Measurements from ENCODE around the gene LGALS3BP. TPM values are rescaled to one million over a fixed set of nuclear protein-coding genes. Genes with fewer than 3 reads are reported as not detected.

Gene LGALS3BP
- total and polyA plus RNA-seq, 2 donors (not counting 1 experiment from before 2014, with no cell fraction given): 1.8 to 7.5 TPM

DNA sequence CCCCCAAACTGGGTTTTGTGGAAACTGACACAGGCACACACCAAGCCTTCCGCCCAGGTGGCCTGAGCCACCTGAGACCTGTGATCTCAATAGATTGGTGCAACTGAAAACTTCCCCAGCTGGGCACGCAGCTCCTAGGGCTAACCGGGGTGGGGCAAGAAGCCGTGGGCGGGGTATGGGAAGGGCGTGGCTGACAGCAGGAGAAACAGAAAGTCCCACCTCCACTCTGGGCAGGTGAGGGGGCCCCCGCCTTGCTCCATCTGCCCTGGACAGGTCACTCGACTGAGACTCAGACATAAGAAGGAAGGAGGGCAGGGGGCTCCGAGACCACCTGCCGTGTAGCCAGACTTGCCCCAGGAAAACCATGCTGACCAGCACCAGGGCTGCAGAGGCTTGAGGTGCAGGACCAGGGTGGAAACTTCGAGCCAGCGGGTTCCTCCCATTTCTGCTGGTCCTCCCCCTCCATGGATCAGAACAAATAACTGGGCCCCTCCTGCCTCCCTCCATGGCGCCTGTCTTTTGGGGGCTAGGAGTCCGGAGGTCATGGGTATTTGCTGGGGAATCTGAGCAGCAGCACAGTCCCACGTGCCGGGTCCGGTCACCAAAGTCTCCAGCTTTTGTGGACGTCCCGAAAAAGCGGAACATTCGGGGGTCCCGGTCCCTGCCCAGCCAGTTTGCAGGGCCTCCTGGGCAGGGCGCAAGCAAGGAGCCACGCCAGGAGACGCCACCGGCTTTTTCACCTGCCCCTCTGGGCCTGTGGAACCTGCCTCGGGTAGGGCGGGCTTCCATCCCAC lies 55.9 kb downstream of the LGALS3BP start:
- Mint-ChIP-seq H3K4me1 (peaks cover 13% of the 10 kb centered on the region), H3K4me3 (peak overlapping the region; percentile 88), H3K9me3 (ENCODE audit: insufficient read depth) (no peaks in the 10 kb centered on the region), H3K27me3 (peaks cover 9% of the 10 kb centered on the region), H3K27ac (peak overlapping the region; percentile 87)
- Histone ChIP-seq H3K4me1 (ENCODE audit: control insufficient read depth in 2 of 2, insufficient read depth in 2 of 2, low read length in 2 of 2) (peaks cover 15 to 27% of the 10 kb centered on the region in 2 donors), H2AFZ (ENCODE audit: insufficient read depth, low read depth, low read length, poor library complexity, severe bottlenecking) (peak overlapping the region; percentile 67), H3K4me3 (ENCODE audit: control extremely low read depth in 1 of 5, extremely low read depth in 1 of 5, insufficient read depth in 1 of 5, low read depth in 2 of 5, low read length in 4 of 5) (peak overlapping the region; percentile 60 to 70 (median 66)), H4K20me1 (ENCODE audit: control insufficient read depth, insufficient read depth, low read length, poor library complexity, severe bottlenecking) (no peaks in the 10 kb centered on the region), H3K27me3 (replicated peaks in 1 of 4; ENCODE audit: control extremely low read depth in 1 of 4, control insufficient read depth in 3 of 4, insufficient read depth in 4 of 4, low read length in 3 of 4) (peaks cover 0 to 8% (median 2%) of the 10 kb centered on the region in 4 experiments), H3K4me2 (replicated peaks; ENCODE audit: low read depth, low read length, poor library complexity, severe bottlenecking) (peak overlapping the region; percentile 90), H3K9ac (ENCODE audit: low read length) (peak overlapping the region; percentile 63), H3K27ac (ENCODE audit: low read length in 2 of 2) (peak overlapping the region in 1 of 2 donors; percentile 28), H3K79me2 (ENCODE audit: control insufficient read depth, insufficient read depth, low read length) (no peaks in the 10 kb centered on the region), H3K9me3 (ENCODE audit: control extremely low read depth in 1 of 3, control insufficient read depth in 2 of 3, insufficient read depth in 1 of 3, low read length in 2 of 3) (no peaks in the 10 kb centered on the region), H3K36me3 (replicated peaks in 1 of 2; ENCODE audit: control extremely low read depth in 1 of 2, control insufficient read depth in 1 of 2, extremely low read depth in 1 of 2, insufficient read depth in 2 of 2, low read length in 1 of 2) (no peaks in the 10 kb centered on the region)
- ChIA-PET POLR2A (interaction anchor here (0.7 kb wide), 1 partner anchor 349 kb away, joined by 6 read pairs; no protein-coding TSS in a partner anchor), CTCF (interaction anchor here (0.8 to 1.2 kb wide), 3 partner anchors 35 to 58 kb away, joined by 3 to 4 read pairs (median 4); no protein-coding TSS in a partner anchor)
- peak; percentile 88 for DNase-seq
- TF ChIP-seq, protein P1, sequence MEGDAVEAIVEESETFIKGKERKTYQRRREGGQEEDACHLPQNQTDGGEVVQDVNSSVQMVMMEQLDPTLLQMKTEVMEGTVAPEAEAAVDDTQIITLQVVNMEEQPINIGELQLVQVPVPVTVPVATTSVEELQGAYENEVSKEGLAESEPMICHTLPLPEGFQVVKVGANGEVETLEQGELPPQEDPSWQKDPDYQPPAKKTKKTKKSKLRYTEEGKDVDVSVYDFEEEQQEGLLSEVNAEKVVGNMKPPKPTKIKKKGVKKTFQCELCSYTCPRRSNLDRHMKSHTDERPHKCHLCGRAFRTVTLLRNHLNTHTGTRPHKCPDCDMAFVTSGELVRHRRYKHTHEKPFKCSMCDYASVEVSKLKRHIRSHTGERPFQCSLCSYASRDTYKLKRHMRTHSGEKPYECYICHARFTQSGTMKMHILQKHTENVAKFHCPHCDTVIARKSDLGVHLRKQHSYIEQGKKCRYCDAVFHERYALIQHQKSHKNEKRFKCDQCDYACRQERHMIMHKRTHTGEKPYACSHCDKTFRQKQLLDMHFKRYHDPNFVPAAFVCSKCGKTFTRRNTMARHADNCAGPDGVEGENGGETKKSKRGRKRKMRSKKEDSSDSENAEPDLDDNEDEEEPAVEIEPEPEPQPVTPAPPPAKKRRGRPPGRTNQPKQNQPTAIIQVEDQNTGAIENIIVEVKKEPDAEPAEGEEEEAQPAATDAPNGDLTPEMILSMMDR (IDR thresholded peaks at IDR 0.05): no peak
- ATAC-seq (ENCODE audit: low read depth): peak; percentile 77
- WGBS (ENCODE audit: insufficient coverage): 1% methylated on average over 22 of the region's 28 CpGs
- intact Hi-C loops (cut with micrococcal nuclease): loop anchor here (1.0 to 2.0 kb wide), 2 partner anchors 35 to 59 kb away; no protein-coding TSS in a partner anchor

DNA sequence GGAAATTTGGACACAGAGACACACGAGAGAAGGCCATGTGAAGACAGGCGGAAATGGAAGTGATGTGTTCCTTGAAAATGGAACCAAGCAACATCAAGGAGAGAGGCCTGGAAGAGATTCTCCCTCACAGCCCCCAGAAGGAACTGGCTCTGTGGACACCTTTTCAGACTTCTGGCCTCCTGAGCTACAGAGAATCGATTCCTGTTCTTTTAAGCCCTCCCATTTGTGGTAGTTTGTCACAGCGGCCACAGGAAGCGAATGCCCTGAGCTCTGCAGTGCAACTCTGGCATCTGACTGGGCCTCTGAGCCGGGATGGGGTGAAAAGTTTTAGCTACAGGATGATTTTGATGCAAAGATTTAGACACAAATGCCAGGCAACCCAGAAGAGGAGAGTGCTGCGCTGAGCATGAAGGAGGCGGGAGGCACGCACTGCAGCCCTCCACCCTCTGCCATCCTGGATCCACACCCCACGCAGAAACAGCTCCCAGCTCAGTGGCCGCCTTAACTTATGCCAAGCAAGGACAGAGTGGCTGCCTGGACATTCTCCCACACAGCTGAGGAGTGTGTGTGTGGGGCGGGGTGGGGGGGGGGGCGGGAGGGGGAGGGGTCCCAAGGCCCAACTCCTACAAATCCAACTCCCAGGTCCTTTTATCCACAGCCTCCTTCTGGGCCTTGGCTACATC lies 56.8 kb downstream of the LGALS3BP start:
- Histone ChIP-seq H3K4me3 (ENCODE audit: control extremely low read depth in 1 of 5, extremely low read depth in 1 of 5, insufficient read depth in 1 of 5, low read depth in 2 of 5, low read length in 4 of 5) (no peak overlapping the region), H3K4me2 (replicated peaks; ENCODE audit: low read depth, low read length, poor library complexity, severe bottlenecking) (peak overlapping the region; percentile 90), H3K9ac (ENCODE audit: low read length) (no peak overlapping the region), H3K9me3 (ENCODE audit: control extremely low read depth in 1 of 3, control insufficient read depth in 2 of 3, insufficient read depth in 1 of 3, low read length in 2 of 3) (no peaks in the 10 kb centered on the region), H3K27me3 (replicated peaks in 1 of 4; ENCODE audit: control extremely low read depth in 1 of 4, control insufficient read depth in 3 of 4, insufficient read depth in 4 of 4, low read length in 3 of 4) (peaks cover 0 to 8% (median 2%) of the 10 kb centered on the region in 4 experiments), H3K4me1 (ENCODE audit: control insufficient read depth in 2 of 2, insufficient read depth in 2 of 2, low read length in 2 of 2) (peaks cover 15 to 27% of the 10 kb centered on the region in 2 donors), H3K79me2 (ENCODE audit: control insufficient read depth, insufficient read depth, low read length) (no peaks in the 10 kb centered on the region), H3K36me3 (replicated peaks in 1 of 2; ENCODE audit: control extremely low read depth in 1 of 2, control insufficient read depth in 1 of 2, extremely low read depth in 1 of 2, insufficient read depth in 2 of 2, low read length in 1 of 2) (no peaks in the 10 kb centered on the region), H3K27ac (ENCODE audit: low read length in 2 of 2) (peak overlapping the region in 1 of 2 donors; percentile 28), H2AFZ (ENCODE audit: insufficient read depth, low read depth, low read length, poor library complexity, severe bottlenecking) (no peak overlapping the region), H4K20me1 (ENCODE audit: control insufficient read depth, insufficient read depth, low read length, poor library complexity, severe bottlenecking) (no peaks in the 10 kb centered on the region)
- 68% methylated on average over 7 of the region's 13 CpGs for WGBS (ENCODE audit: insufficient coverage)
- peak overlapping the region; percentile 88 for H3K4me3 Mint-ChIP-seq
- ChIA-PET POLR2A (no interaction called here), CTCF (interaction anchor here (1.0 to 1.2 kb wide), 2 partner anchors 34 to 35 kb away, joined by 4 read pairs; no protein-coding TSS in a partner anchor)
- H3K9me3 Mint-ChIP-seq (ENCODE audit: insufficient read depth): no peaks in the 10 kb centered on the region
- H3K4me1 Mint-ChIP-seq: peaks cover 13% of the 10 kb centered on the region
- TF ChIP-seq EZH2 (IDR thresholded peaks at IDR 0.05; ENCODE audit: borderline replicate concordance, insufficient read depth, low read depth, low read length, poor library complexity, severe bottlenecking): no peak
- TF ChIP-seq, protein P1 (IDR thresholded peaks at IDR 0.05): no peak
- no peak for DNase-seq
- no peak for ATAC-seq (ENCODE audit: low read depth)
- peak overlapping the region; percentile 87 for H3K27ac Mint-ChIP-seq
- H3K27me3 Mint-ChIP-seq: peaks cover 6% of the 10 kb centered on the region
- intact Hi-C loops (cut with micrococcal nuclease): loop anchor here (1.0 kb wide), 1 partner anchor 58 kb away; no protein-coding TSS in a partner anchor
